Osteocyte (in vitro differentiated cells): Measurements from ENCODE around the gene MFN2. TPM values are rescaled to one million over a fixed set of nuclear protein-coding genes. Genes with fewer than 3 reads are reported as not detected.

Experiments used
- DNase-seq: peaks from one replicate; pipeline ENCODE4 v3.0.0; 2021; ENCODE audit warnings: mixed read lengths; ENCODE audit not compliant: unreplicated experiment; ENCODE audit errors: extremely low spot score
- H3K27ac Mint-ChIP-seq: one replicate; pipeline ENCODE4 v1.8.0; 2021; ENCODE audit warnings: mild to moderate bottlenecking, mixed read lengths; ENCODE audit not compliant: unreplicated experiment
- H3K27me3 Mint-ChIP-seq: one replicate; pipeline ENCODE4 v1.8.0; 2021; ENCODE audit warnings: mixed read lengths; ENCODE audit not compliant: unreplicated experiment
- H3K36me3 Mint-ChIP-seq: one replicate; pipeline ENCODE4 v1.8.0; 2021; ENCODE audit warnings: mixed read lengths; ENCODE audit not compliant: unreplicated experiment
- H3K4me1 Mint-ChIP-seq: one replicate; pipeline ENCODE4 v1.8.0; 2021; ENCODE audit warnings: mixed read lengths; ENCODE audit not compliant: unreplicated experiment
- H3K4me3 Mint-ChIP-seq: one replicate; pipeline ENCODE4 v1.8.0; 2021; ENCODE audit warnings: mild to moderate bottlenecking, moderate library complexity, mixed read lengths; ENCODE audit not compliant: unreplicated experiment
- H3K9me3 Mint-ChIP-seq: one replicate; pipeline ENCODE4 v1.8.0; 2021; ENCODE audit warnings: mixed read lengths; ENCODE audit not compliant: unreplicated experiment
- total RNA-seq: library from RNA; stranded (reverse); gene quantifications from 2 replicates; pipeline ENCODE4 v1.2.1, GENCODE V29; 2021
- TF ChIP-seq, protein P1 (sequence below): fragments of 200-600 bp; sonication (generic); IDR thresholded peaks from 2 replicates; pipeline ENCODE4 v1.5.0; 2021; ENCODE audit warnings: antibody characterized with exemption, mild to moderate bottlenecking, moderate library complexity

MFN2 gene
- total RNA-seq, 1 donor from 2014 or later, result 69.2 TPM

DNA sequence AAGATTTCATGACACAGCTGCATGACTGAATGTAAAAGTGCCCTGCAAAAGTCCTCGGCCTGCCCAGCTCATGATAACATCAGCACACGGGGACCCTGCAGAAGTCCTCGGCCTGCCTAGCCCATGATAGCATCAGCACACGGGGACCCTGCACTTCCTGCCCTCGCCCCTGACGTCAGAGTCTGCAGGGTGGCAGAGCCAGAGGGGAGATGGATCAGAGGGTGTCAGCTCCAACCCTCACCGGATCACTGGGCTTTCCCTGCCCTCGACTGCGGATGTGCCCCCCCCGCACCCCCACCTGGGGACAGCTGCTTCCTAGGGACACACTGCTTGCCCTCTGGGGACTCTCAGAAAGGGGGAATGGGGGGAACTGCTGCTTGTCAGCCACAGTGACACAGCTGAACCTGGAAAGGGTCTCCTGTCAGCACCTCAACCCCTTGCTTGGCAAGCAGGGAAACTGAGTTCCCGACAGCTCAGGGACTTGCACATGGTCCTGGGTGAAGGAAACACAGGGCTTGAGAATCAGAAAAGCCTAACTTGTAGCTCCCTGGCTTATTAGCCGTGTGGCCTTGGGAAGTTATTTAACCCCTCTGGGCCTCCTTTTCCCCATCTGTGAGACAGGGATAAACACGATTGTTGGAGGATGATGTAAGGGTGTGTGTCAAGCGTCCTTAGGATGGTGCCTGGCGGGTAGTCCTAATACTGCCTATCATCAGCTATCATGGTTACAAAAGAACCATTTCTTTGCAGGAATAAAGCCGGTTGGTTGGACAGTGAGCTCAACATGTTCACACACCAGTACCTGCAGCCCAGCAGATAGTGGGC lies 30.7 kb downstream of the MFN2 start:
- Mint-ChIP-seq H3K9me3 (no peaks in the 10 kb centered on the region), H3K27ac (no peak overlapping the region), H3K36me3 (peaks cover 37% of the 10 kb centered on the region), H3K4me3 (no peak overlapping the region), H3K4me1 (no peaks in the 10 kb centered on the region), H3K27me3 (no peaks in the 10 kb centered on the region)
- no peak for DNase-seq
- TF ChIP-seq, protein P1, sequence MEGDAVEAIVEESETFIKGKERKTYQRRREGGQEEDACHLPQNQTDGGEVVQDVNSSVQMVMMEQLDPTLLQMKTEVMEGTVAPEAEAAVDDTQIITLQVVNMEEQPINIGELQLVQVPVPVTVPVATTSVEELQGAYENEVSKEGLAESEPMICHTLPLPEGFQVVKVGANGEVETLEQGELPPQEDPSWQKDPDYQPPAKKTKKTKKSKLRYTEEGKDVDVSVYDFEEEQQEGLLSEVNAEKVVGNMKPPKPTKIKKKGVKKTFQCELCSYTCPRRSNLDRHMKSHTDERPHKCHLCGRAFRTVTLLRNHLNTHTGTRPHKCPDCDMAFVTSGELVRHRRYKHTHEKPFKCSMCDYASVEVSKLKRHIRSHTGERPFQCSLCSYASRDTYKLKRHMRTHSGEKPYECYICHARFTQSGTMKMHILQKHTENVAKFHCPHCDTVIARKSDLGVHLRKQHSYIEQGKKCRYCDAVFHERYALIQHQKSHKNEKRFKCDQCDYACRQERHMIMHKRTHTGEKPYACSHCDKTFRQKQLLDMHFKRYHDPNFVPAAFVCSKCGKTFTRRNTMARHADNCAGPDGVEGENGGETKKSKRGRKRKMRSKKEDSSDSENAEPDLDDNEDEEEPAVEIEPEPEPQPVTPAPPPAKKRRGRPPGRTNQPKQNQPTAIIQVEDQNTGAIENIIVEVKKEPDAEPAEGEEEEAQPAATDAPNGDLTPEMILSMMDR, result no peak

DNA sequence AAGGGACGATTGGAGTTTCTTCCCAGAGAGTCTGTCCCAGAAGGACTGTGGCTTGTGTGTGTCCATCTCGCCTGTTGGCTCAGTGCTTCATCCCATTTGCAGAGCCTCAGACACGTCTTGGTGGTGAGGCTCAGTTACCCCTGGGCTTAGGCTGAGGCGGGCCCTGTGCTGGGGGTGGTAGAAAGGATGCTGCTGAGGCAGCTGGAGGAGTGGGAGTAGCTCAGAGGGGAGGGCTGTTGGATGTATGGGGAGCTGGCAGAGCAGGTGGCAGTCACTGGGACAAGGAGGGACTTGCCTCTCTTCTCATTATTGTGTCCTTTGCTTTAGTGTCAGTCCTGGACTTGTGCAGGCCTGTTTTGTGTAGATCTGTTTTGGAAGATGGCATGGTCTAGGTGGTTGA lies 31.8 kb downstream of the MFN2 start:
- H3K4me3 Mint-ChIP-seq, result no peak overlapping the region
- H3K27me3 Mint-ChIP-seq, result no peaks in the 10 kb centered on the region
- no peaks in the 10 kb centered on the region for H3K9me3 Mint-ChIP-seq
- H3K36me3 Mint-ChIP-seq, result peaks cover 32% of the 10 kb centered on the region
- no peak for DNase-seq
- TF ChIP-seq, protein P1, result no peak
- H3K4me1 Mint-ChIP-seq, result no peaks in the 10 kb centered on the region
- H3K27ac Mint-ChIP-seq, result no peak overlapping the region

DNA sequence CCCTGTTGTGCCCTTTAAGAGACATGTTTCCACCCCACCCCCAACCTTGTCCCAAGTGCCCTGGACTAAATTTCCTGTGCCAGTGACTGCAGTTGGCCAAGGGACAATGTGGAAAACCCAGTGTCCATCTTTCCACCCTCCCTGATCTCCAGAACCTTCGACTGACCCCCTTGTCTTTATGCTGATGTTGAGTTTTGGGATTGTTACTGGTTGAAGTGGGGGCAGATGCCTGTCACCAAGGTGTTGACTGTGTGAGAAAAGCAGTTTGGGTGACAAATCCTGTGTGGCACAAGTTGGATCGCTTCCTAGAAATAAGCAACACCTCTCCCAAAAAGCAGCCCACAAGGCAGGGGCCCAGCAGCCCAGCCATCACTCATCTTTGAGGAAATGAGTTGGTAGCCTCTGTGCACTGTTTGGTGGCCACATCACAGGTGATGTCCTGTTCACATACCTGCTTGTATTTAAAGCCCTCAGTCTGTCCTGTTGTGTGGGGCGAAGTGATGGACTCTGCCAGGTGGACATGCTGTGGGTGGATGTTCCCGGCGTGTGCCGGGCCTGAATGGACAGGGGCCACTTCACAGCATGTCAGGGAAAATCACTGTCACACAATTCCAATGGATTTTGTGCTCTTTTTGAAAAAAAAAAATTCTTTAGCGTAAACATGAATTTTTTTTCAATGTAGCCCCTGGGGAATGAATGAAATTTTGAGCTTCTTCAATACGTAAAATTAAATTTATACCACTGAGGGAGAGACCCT lies 32.5 kb downstream of the MFN2 start:
- Mint-ChIP-seq H3K4me1 (no peaks in the 10 kb centered on the region), H3K27ac (no peak overlapping the region), H3K4me3 (no peak overlapping the region), H3K36me3 (peaks cover 29% of the 10 kb centered on the region), H3K9me3 (no peaks in the 10 kb centered on the region), H3K27me3 (no peaks in the 10 kb centered on the region)
- no peak for DNase-seq
- TF ChIP-seq, protein P1, result no peak

DNA sequence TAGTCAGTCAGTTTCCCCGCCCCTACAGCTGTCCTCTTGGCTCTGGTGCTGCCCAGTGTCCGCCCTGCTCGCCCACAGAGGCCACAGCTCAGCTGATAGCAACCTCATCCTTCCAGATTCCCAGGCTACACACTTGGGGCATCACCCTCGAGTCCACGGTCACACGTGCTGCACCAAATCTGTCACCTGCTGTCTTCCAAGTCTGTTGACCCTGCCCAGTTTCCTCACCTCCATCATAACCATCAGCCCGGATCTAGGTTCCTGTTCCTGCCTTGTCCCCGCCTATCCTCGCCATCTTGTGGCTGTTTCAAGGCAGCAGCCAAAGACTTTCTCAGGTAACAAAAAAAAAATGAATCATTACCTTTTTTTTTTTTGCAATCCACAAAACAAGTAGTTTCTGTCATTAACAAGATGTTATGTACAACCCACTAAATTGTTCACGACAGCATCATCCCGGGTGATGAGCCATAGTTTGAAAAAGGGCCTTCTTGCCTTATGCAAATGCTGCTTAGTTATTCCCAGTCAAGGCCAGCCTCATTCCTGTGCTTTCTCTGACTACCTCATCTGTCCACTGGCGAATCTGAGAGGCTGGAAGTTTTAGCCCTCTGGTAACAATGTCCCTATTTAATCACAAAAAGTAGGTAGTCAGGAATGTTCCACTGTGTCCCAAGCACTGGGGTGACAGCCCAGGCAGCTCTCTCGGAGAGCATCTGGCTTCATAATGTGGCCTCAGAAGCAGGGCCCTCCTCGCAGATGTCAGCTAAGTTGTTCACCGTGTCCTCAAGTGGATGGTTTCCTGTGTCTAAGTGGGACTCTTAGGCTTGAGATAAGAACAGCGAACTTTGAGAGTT lies 34.1 kb downstream of the MFN2 start:
- no peak overlapping the region for H3K4me3 Mint-ChIP-seq
- TF ChIP-seq, protein P1, result no peak
- no peaks in the 10 kb centered on the region for H3K27me3 Mint-ChIP-seq
- H3K27ac Mint-ChIP-seq, result peak overlapping the region; percentile 47
- H3K36me3 Mint-ChIP-seq, result peaks cover 24% of the 10 kb centered on the region
- H3K4me1 Mint-ChIP-seq, result no peaks in the 10 kb centered on the region
- DNase-seq, result no peak
- H3K9me3 Mint-ChIP-seq, result no peaks in the 10 kb centered on the region
